SK-N-SH (cell line): ENCODE measurements around the gene TSSC4. TPM values are rescaled to one million over a fixed set of nuclear protein-coding genes. Genes with fewer than 3 reads are reported as not detected.

Experiments
- CTCF ChIA-PET: fragments of 300-600, 350-600 bp; formaldehyde crosslinking; extraction: SDS; loops from one replicate; lab custom pipeline; 2021; lab: Yijun Ruan, JAX
- POLR2A ChIA-PET: fragments of 350-600 bp; sonication (Branson Sonifier 250); formaldehyde crosslinking; extraction: SDS; loops from one replicate; lab custom pipeline; 2020; ENCODE audit warnings: antibody characterized with exemption, inconsistent platforms; lab: Yijun Ruan, JAX
- DNase-seq: peaks from one replicate; pipeline ENCODE4 v3.0.0; 2012
- H2AFZ ChIP-seq: fragments of 200-600 bp; sonication (generic); 2 replicates; pipeline ENCODE4 v1.8.1; 2016; ENCODE audit warnings: antibody characterized with exemption, mild to moderate bottlenecking, low read depth
- H3F3A ChIP-seq: fragments of 200-600 bp; sonication (generic); replicated peaks from 2 replicates; pipeline ENCODE3; 2016; ENCODE audit warnings: antibody characterized with exemption, mild to moderate bottlenecking; ENCODE audit not compliant: insufficient read depth
- H3K27ac ChIP-seq, 2 experiments: fragments of 200-500 bp in 1 of 2; fragments of 200-600 bp in 1 of 2; sonication (Bioruptor generic) in 1 of 2; sonication (generic), shearing (Covaris generic) in 1 of 2; 2 replicates each; pipeline versions ENCODE4 v1.5.1 to v1.6.1; 2014 to 2016; ENCODE audit warnings: low read depth in 2 of 2, inconsistent platforms in 1 of 2, low read length in 1 of 2, mild to moderate bottlenecking in 1 of 2, mixed read lengths in 1 of 2
- H3K27me3 ChIP-seq: fragments of 200-600 bp; sonication (generic), shearing (Covaris generic); 2 replicates; pipeline ENCODE4 v1.6.1; 2016; ENCODE audit warnings: mixed run types; ENCODE audit not compliant: insufficient read depth
- H3K36me3 ChIP-seq, 2 experiments: fragments of 200-500 bp in 1 of 2; fragments of 200-600 bp in 1 of 2; sonication (Bioruptor generic) in 1 of 2; sonication (generic) in 1 of 2; replicated peaks in 1 of 2; 2 replicates each; pipeline versions ENCODE3 to v1.5.1; 2014 to 2016; ENCODE audit warnings: low read length in 1 of 2, mild to moderate bottlenecking in 1 of 2; ENCODE audit not compliant: insufficient read depth in 2 of 2, control insufficient read depth in 1 of 2
- H3K4me1 ChIP-seq, 2 experiments: fragments of 200-500 bp in 1 of 2; fragments of 200-600 bp in 1 of 2; sonication (Bioruptor generic) in 1 of 2; sonication (generic), shearing (Covaris generic) in 1 of 2; 2 replicates each; pipeline versions ENCODE4 v1.5.1 to v1.6.1; 2014 to 2016; ENCODE audit warnings: low read depth in 1 of 2, low read length in 1 of 2, mixed run types in 1 of 2; ENCODE audit not compliant: insufficient read depth in 2 of 2, control insufficient read depth in 1 of 2
- H3K4me2 ChIP-seq: fragments of 200-600 bp; sonication (generic), shearing (Covaris generic); 2 replicates; pipeline ENCODE4 v1.6.1; 2017; ENCODE audit warnings: mixed run types
- H3K4me3 ChIP-seq, 2 experiments: fragments of 200-500 bp in 1 of 2; fragments of 200-600 bp in 1 of 2; sonication (Bioruptor generic) in 1 of 2; sonication (generic), shearing (Covaris generic) in 1 of 2; 2 replicates each; pipeline versions ENCODE4 v1.5.1 to v1.8.1; 2014 to 2016; ENCODE audit warnings: low read depth in 2 of 2, inconsistent platforms in 1 of 2, low read length in 1 of 2, mild to moderate bottlenecking in 1 of 2, mixed read lengths in 1 of 2, moderate library complexity in 1 of 2
- H3K79me2 ChIP-seq: fragments of 200-600 bp; sonication (generic); 2 replicates; pipeline ENCODE4 v1.8.1; 2017; ENCODE audit warnings: mild to moderate bottlenecking; ENCODE audit not compliant: insufficient read depth
- H3K9ac ChIP-seq: fragments of 200-600 bp; sonication (generic); 2 replicates; pipeline ENCODE4 v1.6.1; 2017; ENCODE audit warnings: mixed run types
- H3K9me2 ChIP-seq: fragments of 200-600 bp; sonication (generic); 2 replicates; pipeline ENCODE4 v1.6.1; 2017; ENCODE audit warnings: mixed run types
- H3K9me3 ChIP-seq: fragments of 200-600 bp; sonication (generic); 2 replicates; pipeline ENCODE4 v1.6.1; 2017; ENCODE audit warnings: mixed run types, mild to moderate bottlenecking, moderate library complexity
- H4K20me1 ChIP-seq: fragments of 200-600 bp; sonication (generic); 2 replicates; pipeline ENCODE4 v1.6.1; 2017; ENCODE audit warnings: mild to moderate bottlenecking, mixed run types; ENCODE audit not compliant: insufficient read depth
- CHD2 ChIP-seq: fragments of 150-350 bp; IDR thresholded peaks from 2 replicates; pipeline ENCODE4 v1.6.1; 2018; ENCODE audit warnings: low read length; ENCODE audit not compliant: partially characterized antibody
- CTCF ChIP-seq: fragments of 200-600 bp; sonication (generic); IDR thresholded peaks from 2 replicates; pipeline ENCODE4 v1.6.1; 2017; ENCODE audit warnings: antibody characterized with exemption, mild to moderate bottlenecking, moderate library complexity
- EZH2phosphoT487 ChIP-seq: fragments of 200-600 bp; sonication (generic); IDR thresholded peaks from 2 replicates; pipeline ENCODE4 v1.6.1; 2017; ENCODE audit warnings: low read depth, mixed run types, mild to moderate bottlenecking, antibody characterized with exemption, moderate library complexity, borderline replicate concordance
- FOXJ3 ChIP-seq: sonication (generic); formaldehyde crosslinking; IDR thresholded peaks from 2 replicates; pipeline ENCODE4 v1.5.1; 2020; ENCODE audit warnings: mild to moderate bottlenecking, missing genetic modification reagents
- FOXM1 ChIP-seq: IDR thresholded peaks from 2 replicates; pipeline ENCODE4 v1.4.0; 2012; ENCODE audit warnings: low read depth, mild to moderate bottlenecking
- GABPA ChIP-seq: IDR thresholded peaks from 2 replicates; pipeline ENCODE4 v1.4.0; 2012; ENCODE audit warnings: low read depth, mild to moderate bottlenecking
- GATA2 ChIP-seq: sonication (generic); formaldehyde crosslinking; IDR thresholded peaks from 2 replicates; pipeline ENCODE4 v1.5.0; 2020; ENCODE audit warnings: mild to moderate bottlenecking, missing genetic modification reagents
- IRF3 ChIP-seq: fragments of 150-350 bp; IDR thresholded peaks from 2 replicates; pipeline ENCODE4 v1.6.1; 2016; ENCODE audit warnings: mild to moderate bottlenecking, low read depth, low read length
- MAX ChIP-seq: IDR thresholded peaks from 2 replicates; pipeline ENCODE4 v1.4.0; 2012; ENCODE audit warnings: low read depth
- MEF2A ChIP-seq: IDR thresholded peaks from 2 replicates; pipeline ENCODE4 v1.4.0; 2012; ENCODE audit warnings: low read depth, borderline replicate concordance
- MXI1 ChIP-seq: IDR thresholded peaks from 2 replicates; pipeline ENCODE4 v1.6.1; 2012; ENCODE audit warnings: mild to moderate bottlenecking, low read depth, low read length, improper control_type of control experiment
- NRF1 ChIP-seq: IDR thresholded peaks from 2 replicates; pipeline ENCODE4 v1.6.1; 2012; ENCODE audit warnings: low read depth, mild to moderate bottlenecking, low read length
- PBX3 ChIP-seq: IDR thresholded peaks from 2 replicates; pipeline ENCODE4; 2012
- POLR2AphosphoS5 ChIP-seq: IDR thresholded peaks from 2 replicates; pipeline ENCODE4 v1.6.1; 2012; ENCODE audit warnings: low read depth, low read length
- RAD21 ChIP-seq: IDR thresholded peaks from 2 replicates; pipeline ENCODE4 v1.6.1; 2012; ENCODE audit warnings: mild to moderate bottlenecking, low read length
- RCOR1 ChIP-seq: fragments of 150-350 bp; IDR thresholded peaks from 2 replicates; pipeline ENCODE4 v1.6.1; 2017; ENCODE audit warnings: antibody characterized with exemption, low read length
- REST ChIP-seq: IDR thresholded peaks from 2 replicates; pipeline ENCODE4 v1.6.1; 2012; ENCODE audit warnings: mild to moderate bottlenecking, low read depth, low read length, moderate library complexity
- RFX5 ChIP-seq: IDR thresholded peaks from 2 replicates; pipeline ENCODE4 v1.6.1; 2012; ENCODE audit warnings: mild to moderate bottlenecking, improper control_type of control experiment, low read length
- RXRA ChIP-seq: IDR thresholded peaks from 2 replicates; pipeline ENCODE4 v1.4.0; 2012; ENCODE audit warnings: low read depth, mild to moderate bottlenecking, borderline replicate concordance
- SIN3A ChIP-seq: IDR thresholded peaks from 2 replicates; pipeline ENCODE4 v1.6.1; 2012; ENCODE audit warnings: low read depth, mild to moderate bottlenecking, low read length, moderate library complexity, borderline replicate concordance
- TEAD4 ChIP-seq: IDR thresholded peaks from 2 replicates; pipeline ENCODE4 v1.4.0; 2012; ENCODE audit warnings: mild to moderate bottlenecking, borderline replicate concordance; ENCODE audit not compliant: insufficient read depth
- YY1 ChIP-seq: IDR thresholded peaks from 2 replicates; pipeline ENCODE4 v1.4.0; 2012; ENCODE audit warnings: low read depth, mild to moderate bottlenecking
- ZBTB33 ChIP-seq: IDR thresholded peaks from 2 replicates; pipeline ENCODE4 v1.4.0; 2012; ENCODE audit warnings: low read depth, borderline replicate concordance
- WGBS: methylation state at CpG from one replicate; pipeline ENCODE4 v1.1.6; 2017; ENCODE audit warnings: low lambda C conversion rate; 5-methylcytosine and 5-hydroxymethylcytosine counted together
- polyA plus RNA-seq, 3 experiments: library from polyadenylated mRNA; depleted of rRNA; stranded (reverse); fragments of >200 nt; gene quantifications; 2 replicates each; pipeline ENCODE4 v1.2.3, GENCODE V29; 2012

TSSC4 gene
- polyA plus RNA-seq, 1 of the 3 experiments (the other 2 are of a cell fraction) = 45.1 TPM

- no peak for TF ChIP-seq TEAD4
- TF ChIP-seq NRF1 = no peak
- no peak for TF ChIP-seq MAX
Observed at GRCh38 chr11:2436521-2437031, 36.0 kb downstream of the TSSC4 start (continued).

GRCh38 chr11:2437516-2437915 is 37.0 kb downstream of the TSSC4 start:
- 46% methylated on average over 4 of the region's 4 CpGs for WGBS
- POLR2A ChIA-PET = no interaction called here
- H3K9me2 ChIP-seq = no peaks in the 10 kb centered on the region
- no peaks in the 10 kb centered on the region for H3K36me3 ChIP-seq
- H3K27me3 ChIP-seq = no peaks in the 10 kb centered on the region
- no peaks in the 10 kb centered on the region for H3K79me2 ChIP-seq
- no peaks in the 10 kb centered on the region for H3F3A ChIP-seq
- no peak for DNase-seq
- CTCF ChIA-PET = interaction anchor here (0.9 to 3.3 kb wide), 4 partner anchors 17 to 96 kb away, joined by 3 to 19 read pairs (median 12); no protein-coding TSS in a partner anchor
- H3K4me2 ChIP-seq = no peak overlapping the region
- H3K9me3 ChIP-seq = no peaks in the 10 kb centered on the region
- no peaks in the 10 kb centered on the region for H3K4me1 ChIP-seq
- no peak overlapping the region for H3K4me3 ChIP-seq
- TF ChIP-seq REST (no peak), MXI1 (no peak), RXRA (no peak), CHD2 (no peak), SIN3A (no peak), POLR2AphosphoS5 (no peak), YY1 (no peak), RAD21 (no peak), ZBTB33 (no peak), IRF3 (no peak), FOXJ3 (CRISPR knock-in tag) (no peak), RCOR1 (no peak), PBX3 (no peak), FOXM1 (no peak), GABPA (no peak), CTCF (no peak), RFX5 (no peak), MEF2A (no peak), EZH2phosphoT487 (no peak), GATA2 (CRISPR knock-in tag) (no peak)
- H3K27ac ChIP-seq = no peak overlapping the region
- no peaks in the 10 kb centered on the region for H4K20me1 ChIP-seq
- no peak overlapping the region for H3K9ac ChIP-seq
- no peak overlapping the region for H2AFZ ChIP-seq
